Measurements from ENCODE around the gene EPHB4.
A peak's percentile ranks its signal among the peaks of the same experiment; 100 is the strongest.

EPHB4 gene

GRCh38 chr7:100854146-100854895 lies 27.0 kb upstream of the EPHB4 start:
- no peak for DNase-seq

- peak; percentile 92 for DNase-seq
Observed at GRCh38 chr7:100852048-100852872, 24.9 kb upstream of the EPHB4 start, which contains the start of gene SLC12A9. SLC12A9 (plus strand) TSS chr7:100852713; CDS start chr7:100854198, 1,485 bp downstream.

- no peak for DNase-seq
Observed at GRCh38 chr7:100847360-100847759, 20.0 kb upstream of the EPHB4 start.

- no peak for DNase-seq
Observed at GRCh38 chr7:100840470-100841100, 13.3 kb upstream of the EPHB4 start.

- DNase-seq, result no peak
Observed at GRCh38 chr7:100839361-100839760, 12.0 kb upstream of the EPHB4 start.

- peak; percentile 69 for DNase-seq
Observed at GRCh38 chr7:100837099-100837836, 9.9 kb upstream of the EPHB4 start.

GRCh38 chr7:100836812-100837098 lies 9.4 kb upstream of the EPHB4 start:
- DNase-seq, result no peak

GRCh38 chr7:100835903-100836811 lies 8.8 kb upstream of the EPHB4 start:
- DNase-seq, result no peak

- DNase-seq, result no peak
Observed at GRCh38 chr7:100832281-100832633, 4.9 kb upstream of the EPHB4 start.

- no peak for DNase-seq
Observed at GRCh38 chr7:100830396-100830795, 3.1 kb upstream of the EPHB4 start.

- DNase-seq, result no peak
Observed at GRCh38 chr7:100829150-100829716, 1.9 kb upstream of the EPHB4 start.

GRCh38 chr7:100826514-100827329 lies 601 bp downstream of the EPHB4 start:
- no peak for DNase-seq

- no peak for DNase-seq
Observed at GRCh38 chr7:100825751-100826513, 1.4 kb downstream of the EPHB4 start.

GRCh38 chr7:100825215-100825671 lies 2.1 kb downstream of the EPHB4 start:
- no peak for DNase-seq

- no peak for DNase-seq
Observed at GRCh38 chr7:100824499-100825214, 2.7 kb downstream of the EPHB4 start.

GRCh38 chr7:100823534-100823933 lies 3.8 kb downstream of the EPHB4 start:
- DNase-seq, result no peak

- DNase-seq, result no peak
Observed at GRCh38 chr7:100823140-100823525, 4.2 kb downstream of the EPHB4 start.

- DNase-seq, result no peak
Observed at GRCh38 chr7:100822236-100823139, 4.8 kb downstream of the EPHB4 start.

All from NCI-H1092 treated with DMSO at 0.1 percent for 48 hours (cell line).